ENCODE data around the gene ITM2C. TPM values are rescaled to one million over a fixed set of nuclear protein-coding genes. Genes with fewer than 3 reads are reported as not detected.

Gene ITM2C
- total RNA-seq, 2 experiments from 2014 or later = 43.2 to 43.4 TPM

- Mint-ChIP-seq H3K36me3 (ENCODE audit: low read depth) (peaks cover 18% of the 10 kb centered on the region), H3K9me3 (no peaks in the 10 kb centered on the region), H3K4me3 (no peak overlapping the region), H3K27ac (no peak overlapping the region), H3K27me3 (no peaks in the 10 kb centered on the region), H3K4me1 (ENCODE audit: low read depth) (peaks cover 73% of the 10 kb centered on the region)
- TF ChIP-seq, protein P1, sequence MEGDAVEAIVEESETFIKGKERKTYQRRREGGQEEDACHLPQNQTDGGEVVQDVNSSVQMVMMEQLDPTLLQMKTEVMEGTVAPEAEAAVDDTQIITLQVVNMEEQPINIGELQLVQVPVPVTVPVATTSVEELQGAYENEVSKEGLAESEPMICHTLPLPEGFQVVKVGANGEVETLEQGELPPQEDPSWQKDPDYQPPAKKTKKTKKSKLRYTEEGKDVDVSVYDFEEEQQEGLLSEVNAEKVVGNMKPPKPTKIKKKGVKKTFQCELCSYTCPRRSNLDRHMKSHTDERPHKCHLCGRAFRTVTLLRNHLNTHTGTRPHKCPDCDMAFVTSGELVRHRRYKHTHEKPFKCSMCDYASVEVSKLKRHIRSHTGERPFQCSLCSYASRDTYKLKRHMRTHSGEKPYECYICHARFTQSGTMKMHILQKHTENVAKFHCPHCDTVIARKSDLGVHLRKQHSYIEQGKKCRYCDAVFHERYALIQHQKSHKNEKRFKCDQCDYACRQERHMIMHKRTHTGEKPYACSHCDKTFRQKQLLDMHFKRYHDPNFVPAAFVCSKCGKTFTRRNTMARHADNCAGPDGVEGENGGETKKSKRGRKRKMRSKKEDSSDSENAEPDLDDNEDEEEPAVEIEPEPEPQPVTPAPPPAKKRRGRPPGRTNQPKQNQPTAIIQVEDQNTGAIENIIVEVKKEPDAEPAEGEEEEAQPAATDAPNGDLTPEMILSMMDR (IDR thresholded peaks at IDR 0.05) = no peak
- intact Hi-C loops (cut with micrococcal nuclease) = no loop called here
- ChIA-PET CTCF (interaction anchor here (10.9 to 20.9 kb wide), 2 partner anchors 15 to 75 kb away, joined by 72 to 437 read pairs; partner anchors contain the start of gene GPR55), POLR2A (interaction anchor here (1.0 to 1.1 kb wide), 2 partner anchors 9 to 17 kb away, joined by 3 to 4 read pairs; no protein-coding TSS in a partner anchor)
- no peak for DNase-seq
- ATAC-seq = no peak
Measured at GRCh38 chr2:230909841-230910545, 45.3 kb downstream of the ITM2C start.

DNA sequence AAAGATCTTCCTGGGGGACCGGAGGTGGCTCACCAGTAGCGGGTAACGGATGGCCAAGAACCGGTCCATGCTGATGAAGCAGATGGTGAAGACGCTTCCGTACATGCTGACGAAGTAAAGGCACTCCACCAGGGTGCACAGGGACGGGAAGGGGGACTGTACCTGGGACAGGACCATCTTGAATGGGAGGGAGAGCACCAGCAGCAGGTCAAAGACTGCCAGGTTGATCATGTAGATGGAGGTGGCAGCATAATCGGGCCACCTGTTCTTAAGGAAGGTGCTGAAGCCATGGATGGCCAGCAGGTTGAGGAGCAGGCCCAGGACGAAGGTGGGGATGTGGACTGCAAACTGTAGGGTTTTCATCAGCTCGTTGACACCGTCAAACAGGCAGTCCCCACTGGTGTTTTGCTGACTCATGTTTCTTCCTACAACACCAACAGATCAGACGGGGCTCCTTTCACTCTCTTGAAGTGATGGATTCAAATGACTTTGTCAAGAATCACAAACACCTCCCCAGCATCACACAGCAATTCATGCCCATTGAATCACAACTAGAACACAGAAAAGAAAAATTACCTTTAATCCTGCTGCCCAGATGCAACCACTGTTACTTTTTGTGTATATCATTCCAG is 45.9 kb downstream of the ITM2C start:
- Mint-ChIP-seq H3K9me3 (no peaks in the 10 kb centered on the region), H3K27ac (no peak overlapping the region), H3K27me3 (no peaks in the 10 kb centered on the region), H3K36me3 (ENCODE audit: low read depth) (peaks cover 19% of the 10 kb centered on the region), H3K4me1 (ENCODE audit: low read depth) (peaks cover 72% of the 10 kb centered on the region), H3K4me3 (no peak overlapping the region)
- TF ChIP-seq, protein P1 (IDR thresholded peaks at IDR 0.05) = no peak
- POLR2A ChIA-PET = interaction anchor here (1.0 to 1.1 kb wide), 2 partner anchors 8 to 16 kb away, joined by 3 to 4 read pairs; no protein-coding TSS in a partner anchor
- CTCF ChIA-PET = interaction anchor here (20.9 kb wide), 1 partner anchor 75 kb away, joined by 437 read pairs; no protein-coding TSS in a partner anchor
- DNase-seq (no peak), ATAC-seq (no peak)
- intact Hi-C loops (cut with micrococcal nuclease) = no loop called here

DNA sequence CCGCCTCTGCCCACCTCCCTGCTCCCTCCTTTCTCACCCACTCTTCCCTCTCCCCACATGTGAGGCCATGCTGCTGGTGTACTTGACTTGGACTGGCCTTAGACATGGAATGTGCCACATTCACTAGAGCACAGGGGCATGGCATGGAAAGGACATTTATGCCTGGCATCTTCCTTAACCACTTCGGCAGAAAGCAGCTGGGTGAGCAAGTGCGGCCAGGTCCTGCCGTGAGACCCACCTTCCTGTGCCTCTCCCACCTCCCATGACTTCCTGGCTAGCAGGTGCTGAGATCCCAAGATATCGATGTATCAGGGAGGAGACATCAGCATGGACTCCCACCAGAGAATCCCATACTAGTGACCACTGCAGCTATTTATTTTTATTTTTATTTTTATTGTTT is 47.3 kb downstream of the ITM2C start:
- peaks cover 71% of the 10 kb centered on the region for H3K4me1 Mint-ChIP-seq (ENCODE audit: low read depth)
- POLR2A ChIA-PET = interaction anchor here (0.7 to 1.6 kb wide), 2 partner anchors 10 to 14 kb away, joined by 4 to 6 read pairs; partner anchors contain the start of gene GPR55
- ATAC-seq (no peak), DNase-seq (no peak)
- no peak overlapping the region for H3K27ac Mint-ChIP-seq
- intact Hi-C loops (cut with micrococcal nuclease) = no loop called here
- TF ChIP-seq, protein P1 (IDR thresholded peaks at IDR 0.05) = no peak
- H3K4me3 Mint-ChIP-seq = no peak overlapping the region
- H3K27me3 Mint-ChIP-seq = no peaks in the 10 kb centered on the region
- H3K9me3 Mint-ChIP-seq = no peaks in the 10 kb centered on the region
- peaks cover 17% of the 10 kb centered on the region for H3K36me3 Mint-ChIP-seq (ENCODE audit: low read depth)
- CTCF ChIA-PET = interaction anchor here (0.9 to 20.9 kb wide), 9 partner anchors 9 to 88 kb away, joined by 3 to 437 read pairs (median 5); no protein-coding TSS in a partner anchor

- Mint-ChIP-seq H3K4me1 (ENCODE audit: low read depth) (peaks cover 68% of the 10 kb centered on the region), H3K27me3 (no peaks in the 10 kb centered on the region), H3K36me3 (ENCODE audit: low read depth) (peaks cover 17% of the 10 kb centered on the region), H3K4me3 (no peak overlapping the region), H3K27ac (no peak overlapping the region), H3K9me3 (no peaks in the 10 kb centered on the region)
- TF ChIP-seq, protein P1 (IDR thresholded peaks at IDR 0.05) = no peak
- no peak for DNase-seq
- no peak for ATAC-seq
- intact Hi-C loops (cut with micrococcal nuclease) = no loop called here
- ChIA-PET POLR2A (interaction anchor here (0.7 to 1.6 kb wide), 3 partner anchors 10 to 75 kb away, joined by 4 to 6 read pairs (median 4); partner anchors contain the start of gene GPR55), CTCF (interaction anchor here (0.6 to 20.9 kb wide), 18 partner anchors 10 to 140 kb away, joined by 3 to 437 read pairs (median 5); no protein-coding TSS in a partner anchor)
Measured at GRCh38 chr2:230912724-230913123, 48.0 kb downstream of the ITM2C start.
